Keratinocyte (primary cell): ENCODE measurements around the gene MIER1. TPM values are rescaled to one million over a fixed set of nuclear protein-coding genes. Genes with fewer than 3 reads are reported as not detected.

Experiments used
- DNase-seq: peaks from one replicate; pipeline ENCODE4 v3.0.0-alpha.2; 2011; ENCODE audit warnings: low read depth, missing footprints, low spot score
- FAIRE-seq: peaks from 2 replicates; lab custom pipeline; 2011; peaks lifted over from hg19 to GRCh38; lab: Jason Lieb, UNC
- H2AFZ ChIP-seq: 2 replicates; pipeline ENCODE4 v1.6.0; 2012; ENCODE audit warnings: low read length, control low read depth, inconsistent platforms; ENCODE audit not compliant: control insufficient read depth
- H3K27ac ChIP-seq: 2 replicates; pipeline ENCODE4 v1.5.1; 2011; ENCODE audit warnings: low read length; ENCODE audit not compliant: control insufficient read depth, insufficient read depth
- H3K27me3 ChIP-seq: 3 replicates; pipeline ENCODE4 v1.6.0; 2011; ENCODE audit warnings: low read length; ENCODE audit not compliant: control insufficient read depth, insufficient read depth; ENCODE audit errors: extremely low read depth
- H3K36me3 ChIP-seq, 2 experiments: 2 replicates in 1 of 2; 3 replicates in 1 of 2; pipeline ENCODE4 v1.5.1; 2011; ENCODE audit warnings: low read length in 2 of 2, mild to moderate bottlenecking in 1 of 2; ENCODE audit not compliant: control insufficient read depth in 2 of 2, insufficient read depth in 2 of 2; ENCODE audit errors: extremely low read depth in 1 of 2
- H3K4me1 ChIP-seq: 3 replicates; pipeline ENCODE4 v1.5.1; 2011; ENCODE audit warnings: low read length; ENCODE audit not compliant: control insufficient read depth, insufficient read depth; ENCODE audit errors: extremely low read depth
- H3K4me2 ChIP-seq: 3 replicates; pipeline ENCODE4 v1.6.0; 2011; ENCODE audit warnings: low read depth, low read length; ENCODE audit not compliant: control insufficient read depth, insufficient read depth; ENCODE audit errors: extremely low read depth
- H3K4me3 ChIP-seq, 3 experiments: fragments of 200-600 bp in 1 of 3; sonication (generic) in 1 of 3; 2 replicates in 2 of 3; 3 replicates in 1 of 3; pipeline ENCODE4 v1.5.1; 2011 to 2016; ENCODE audit warnings: low read length in 3 of 3, mild to moderate bottlenecking in 3 of 3, control low read depth in 2 of 3, inconsistent platforms in 1 of 3, low read depth in 1 of 3, mixed read lengths in 1 of 3, mixed run types in 1 of 3, moderate library complexity in 1 of 3; ENCODE audit not compliant: control insufficient read depth in 2 of 3, insufficient read depth in 2 of 3; ENCODE audit errors: extremely low read depth in 1 of 3
- H3K79me2 ChIP-seq: 2 replicates; pipeline ENCODE4 v1.6.0; 2012; ENCODE audit warnings: low read length; ENCODE audit not compliant: control insufficient read depth, insufficient read depth
- H3K9ac ChIP-seq: 3 replicates; pipeline ENCODE4 v1.6.0; 2011; ENCODE audit warnings: low read length; ENCODE audit not compliant: control insufficient read depth, insufficient read depth; ENCODE audit errors: extremely low read depth
- H3K9me1 ChIP-seq: 3 replicates; pipeline ENCODE4 v1.6.0; 2011; ENCODE audit warnings: low read length; ENCODE audit not compliant: control insufficient read depth, insufficient read depth; ENCODE audit errors: extremely low read depth
- H3K9me3 ChIP-seq: 2 replicates; pipeline ENCODE4 v1.5.1; 2012; ENCODE audit warnings: low read depth, low read length; ENCODE audit not compliant: control insufficient read depth
- H4K20me1 ChIP-seq: 3 replicates; pipeline ENCODE4 v1.6.0; 2011; ENCODE audit warnings: low read length; ENCODE audit not compliant: control insufficient read depth, insufficient read depth; ENCODE audit errors: extremely low read depth
- EZH2 ChIP-seq: IDR thresholded peaks from one replicate; pipeline ENCODE4 v1.6.1; 2012; ENCODE audit warnings: inconsistent platforms, mild to moderate bottlenecking, low read length, moderate library complexity
- dilution Hi-C: fragments of 300-500 bp; cut with MboI; formaldehyde crosslinking; loops from one replicate; pipeline ENCODE4 v1.7.0; 2020; ENCODE audit warnings: low sequenced_read_pairs; ENCODE audit not compliant: extremely low pct_ligation_motif_present
- polyA plus RNA-seq, 5 experiments: library from polyadenylated mRNA; depleted of rRNA in 3 of 5; stranded (reverse) in 3 of 5; stranded (forward) in 1 of 5; unstranded in 1 of 5; fragments of >200 nt; gene quantifications; 1 replicate in 1 of 5; 2 replicates in 3 of 5; 3 replicates in 1 of 5; pipeline versions ENCODE4 v1.2.1 to v1.2.3, GENCODE V29; 2011 to 2012; ENCODE audit warnings: missing spikeins in 2 of 5, low read depth in 1 of 5, low replicate concordance in 1 of 5
- TF ChIP-seq, protein P1 (sequence below), 3 experiments: IDR thresholded peaks in 1 of 3; conservative IDR thresholded peaks in 1 of 3; optimal IDR thresholded peaks in 1 of 3; 2 replicates in 2 of 3; 3 replicates in 1 of 3; pipeline versions ENCODE3 to v1.5.1; 2011; ENCODE audit warnings: low read length in 3 of 3, mild to moderate bottlenecking in 3 of 3, moderate library complexity in 2 of 3, control low read depth in 1 of 3, inconsistent platforms in 1 of 3; ENCODE audit not compliant: insufficient read depth in 2 of 3; ENCODE audit errors: extremely low read depth in 1 of 3

MIER1 gene
- polyA plus RNA-seq, 1 donor (not counting 4 experiments of a cell fraction or from before 2014, with no cell fraction given), result 20.7 TPM

DNA sequence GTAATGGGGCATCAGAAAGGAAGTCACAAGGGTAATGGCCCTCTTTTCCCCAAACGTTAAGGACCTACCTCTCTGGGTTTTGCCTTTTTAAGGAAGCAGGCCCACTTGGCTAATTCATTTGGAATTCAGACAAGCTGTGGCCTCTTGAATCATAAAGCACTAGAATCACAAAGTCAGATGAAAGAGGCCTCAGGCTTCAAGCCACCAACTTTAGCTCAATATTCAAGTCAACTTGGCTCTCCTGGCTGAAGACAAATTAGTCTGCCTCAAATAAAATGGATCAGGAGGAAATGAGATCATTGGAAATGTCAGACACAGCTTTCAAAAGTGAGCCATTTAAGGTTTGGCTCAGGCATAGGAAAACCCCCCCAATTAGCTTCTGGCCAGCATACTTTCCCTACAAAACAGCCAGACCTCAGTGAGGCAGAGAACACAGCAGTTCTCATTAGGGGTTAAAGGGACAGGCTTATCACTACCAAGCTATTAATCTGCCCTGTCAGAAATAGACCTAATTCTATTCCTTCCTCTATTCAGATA lies 94.9 kb downstream of the MIER1 start:
- no peaks in the 10 kb centered on the region for H3K9me1 ChIP-seq
- no peak overlapping the region for H3K4me3 ChIP-seq
- H3K27ac ChIP-seq, result no peak overlapping the region
- no peak overlapping the region for H2AFZ ChIP-seq
- dilution Hi-C loops, result no loop called here
- TF ChIP-seq, protein P1, sequence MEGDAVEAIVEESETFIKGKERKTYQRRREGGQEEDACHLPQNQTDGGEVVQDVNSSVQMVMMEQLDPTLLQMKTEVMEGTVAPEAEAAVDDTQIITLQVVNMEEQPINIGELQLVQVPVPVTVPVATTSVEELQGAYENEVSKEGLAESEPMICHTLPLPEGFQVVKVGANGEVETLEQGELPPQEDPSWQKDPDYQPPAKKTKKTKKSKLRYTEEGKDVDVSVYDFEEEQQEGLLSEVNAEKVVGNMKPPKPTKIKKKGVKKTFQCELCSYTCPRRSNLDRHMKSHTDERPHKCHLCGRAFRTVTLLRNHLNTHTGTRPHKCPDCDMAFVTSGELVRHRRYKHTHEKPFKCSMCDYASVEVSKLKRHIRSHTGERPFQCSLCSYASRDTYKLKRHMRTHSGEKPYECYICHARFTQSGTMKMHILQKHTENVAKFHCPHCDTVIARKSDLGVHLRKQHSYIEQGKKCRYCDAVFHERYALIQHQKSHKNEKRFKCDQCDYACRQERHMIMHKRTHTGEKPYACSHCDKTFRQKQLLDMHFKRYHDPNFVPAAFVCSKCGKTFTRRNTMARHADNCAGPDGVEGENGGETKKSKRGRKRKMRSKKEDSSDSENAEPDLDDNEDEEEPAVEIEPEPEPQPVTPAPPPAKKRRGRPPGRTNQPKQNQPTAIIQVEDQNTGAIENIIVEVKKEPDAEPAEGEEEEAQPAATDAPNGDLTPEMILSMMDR (optimal IDR thresholded peaks at IDR 0.05 in 1 of 3, IDR thresholded peaks at IDR 0.05 in 1 of 3, conservative IDR thresholded peaks at IDR 0.05 in 1 of 3; ENCODE audit: extremely low read depth in 1 of 3, insufficient read depth in 2 of 3, low read length in 3 of 3), result no peak
- H3K79me2 ChIP-seq, result no peaks in the 10 kb centered on the region
- FAIRE-seq, result peak; percentile 52
- H4K20me1 ChIP-seq, result no peaks in the 10 kb centered on the region
- H3K4me2 ChIP-seq, result no peak overlapping the region
- no peak overlapping the region for H3K9ac ChIP-seq
- H3K27me3 ChIP-seq, result no peaks in the 10 kb centered on the region
- DNase-seq, result no peak
- peaks cover 2 to 4% of the 10 kb centered on the region in 2 experiments for H3K36me3 ChIP-seq
- H3K4me1 ChIP-seq, result peaks cover 7% of the 10 kb centered on the region
- H3K9me3 ChIP-seq, result no peaks in the 10 kb centered on the region

DNA sequence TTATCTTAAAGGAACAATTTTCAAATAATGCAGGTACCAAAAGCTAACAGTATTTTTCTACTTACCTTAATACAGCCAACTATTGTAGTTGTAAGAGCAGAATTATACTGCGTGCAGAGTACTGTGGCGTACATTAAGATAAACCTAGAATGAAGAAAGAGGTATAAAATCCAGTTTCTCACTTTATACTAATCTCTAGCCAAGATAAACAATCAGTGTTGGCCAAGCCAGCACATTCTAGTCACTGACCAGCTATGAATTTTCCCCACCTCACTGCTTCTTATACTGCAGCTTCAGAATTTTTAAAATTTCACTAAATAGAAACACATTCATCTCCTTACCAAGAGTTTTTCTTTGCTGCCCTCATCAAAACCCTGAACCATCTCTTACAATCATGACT lies 95.5 kb downstream of the MIER1 start:
- Histone ChIP-seq H3K27me3 (no peaks in the 10 kb centered on the region), H3K36me3 (peaks cover 2 to 7% of the 10 kb centered on the region in 2 experiments), H3K9me3 (no peaks in the 10 kb centered on the region), H3K4me2 (no peak overlapping the region), H3K9ac (no peak overlapping the region), H3K4me1 (peaks cover 7% of the 10 kb centered on the region), H3K4me3 (no peak overlapping the region), H3K79me2 (no peaks in the 10 kb centered on the region), H3K9me1 (no peaks in the 10 kb centered on the region), H4K20me1 (no peaks in the 10 kb centered on the region), H3K27ac (no peak overlapping the region), H2AFZ (no peak overlapping the region)
- FAIRE-seq (no peak), DNase-seq (no peak)
- no peak for TF ChIP-seq EZH2
- TF ChIP-seq, protein P1 (optimal IDR thresholded peaks at IDR 0.05 in 1 of 3, IDR thresholded peaks at IDR 0.05 in 1 of 3, conservative IDR thresholded peaks at IDR 0.05 in 1 of 3; ENCODE audit: extremely low read depth in 1 of 3, insufficient read depth in 2 of 3, low read length in 3 of 3), result no peak
- dilution Hi-C loops, result no loop called here
